ENCODE measurements around the gene ARHGAP42. TPM values are rescaled to one million over a fixed set of nuclear protein-coding genes. Genes with fewer than 3 reads are reported as not detected.
"Not testable (repeated sequence)": the region's sequence is repeated elsewhere in the genome, so short reads cannot be mapped to it uniquely, and the experiment has no call there.

Gene ARHGAP42
- total RNA-seq, 2 experiments from 2014 or later: not detected

DNA sequence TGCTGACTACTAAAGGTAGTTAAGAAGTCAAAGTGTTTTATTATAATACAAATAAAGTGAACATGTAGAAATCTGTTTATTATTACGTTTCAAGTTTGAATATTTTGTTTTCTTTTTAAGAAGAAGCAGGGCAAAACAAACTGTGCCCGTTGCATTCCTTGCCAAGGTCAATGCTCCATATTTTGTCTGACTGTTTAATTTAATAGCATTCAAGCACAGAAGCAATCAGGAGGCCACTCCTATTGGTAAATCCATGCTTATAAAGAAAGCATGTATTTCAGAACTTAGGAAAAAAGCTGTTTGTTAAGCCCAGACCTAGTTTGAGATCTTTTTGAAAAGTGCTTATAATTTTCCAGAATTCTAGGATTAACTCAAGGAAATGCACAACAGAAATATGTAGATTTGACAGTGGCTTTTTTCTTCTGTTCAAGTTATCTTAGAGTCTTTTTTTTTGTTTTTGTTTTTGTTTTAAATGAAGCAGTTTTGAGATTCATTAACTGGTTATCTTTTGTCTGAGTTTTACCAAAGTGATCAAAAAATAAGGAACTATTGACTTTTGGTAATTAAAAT, 51.7 kb downstream of the ARHGAP42 start:
- H3K27me3 Mint-ChIP-seq: no peaks in the 10 kb centered on the region
- DNase-seq: no peak
- H3K9me3 Mint-ChIP-seq: no peaks in the 10 kb centered on the region
- intact Hi-C loops (cut with micrococcal nuclease): no loop called here
- H3K27ac Mint-ChIP-seq: no peak overlapping the region
- H3K4me3 Mint-ChIP-seq: no peak overlapping the region
- ChIA-PET POLR2A (no interaction called here), CTCF (no interaction called here)
- H3K36me3 Mint-ChIP-seq: no peaks in the 10 kb centered on the region
- no peaks in the 10 kb centered on the region for H3K4me1 Mint-ChIP-seq (ENCODE audit: low read depth)

DNA sequence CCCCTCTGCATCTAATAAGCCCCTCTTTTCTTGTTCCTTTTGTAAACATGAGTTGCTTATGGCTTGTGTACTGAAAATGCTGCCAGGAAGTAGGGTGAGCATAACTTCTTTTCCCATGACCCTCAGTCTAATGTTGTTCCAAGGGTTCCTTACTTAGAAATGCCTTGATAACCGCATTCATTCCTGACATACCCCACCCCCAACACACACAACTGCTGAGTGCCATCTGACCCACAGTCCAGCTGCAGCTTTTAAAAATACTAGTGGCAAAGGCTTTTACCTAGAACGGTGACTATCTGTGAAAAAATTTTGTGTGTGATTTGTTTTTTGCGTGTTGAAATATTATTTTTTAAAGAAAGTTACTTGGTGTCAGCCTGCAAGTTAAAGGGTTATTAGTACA, 52.6 kb downstream of the ARHGAP42 start:
- Mint-ChIP-seq H3K27me3 (no peaks in the 10 kb centered on the region), H3K27ac (no peak overlapping the region), H3K36me3 (no peaks in the 10 kb centered on the region), H3K4me1 (ENCODE audit: low read depth) (no peaks in the 10 kb centered on the region), H3K9me3 (no peaks in the 10 kb centered on the region), H3K4me3 (no peak overlapping the region)
- no peak for DNase-seq
- ChIA-PET CTCF (no interaction called here), POLR2A (no interaction called here)
- intact Hi-C loops (cut with micrococcal nuclease): no loop called here

GRCh38 chr11:100740440-100740839, 53.4 kb downstream of the ARHGAP42 start:
- ChIA-PET CTCF (no interaction called here), POLR2A (no interaction called here)
- H3K27me3 Mint-ChIP-seq: no peaks in the 10 kb centered on the region
- no peaks in the 10 kb centered on the region for H3K36me3 Mint-ChIP-seq
- H3K27ac Mint-ChIP-seq: no peak overlapping the region
- intact Hi-C loops (cut with micrococcal nuclease): no loop called here
- no peak overlapping the region for H3K4me3 Mint-ChIP-seq
- H3K4me1 Mint-ChIP-seq (ENCODE audit: low read depth): no peaks in the 10 kb centered on the region
- H3K9me3 Mint-ChIP-seq: no peaks in the 10 kb centered on the region
- DNase-seq: no peak

GRCh38 chr11:100741866-100742625, 55.0 kb downstream of the ARHGAP42 start:
- Mint-ChIP-seq H3K36me3 (no peaks in the 10 kb centered on the region), H3K9me3 (no peaks in the 10 kb centered on the region), H3K27ac (no peak overlapping the region), H3K4me3 (no peak overlapping the region), H3K4me1 (ENCODE audit: low read depth) (no peaks in the 10 kb centered on the region), H3K27me3 (no peaks in the 10 kb centered on the region)
- intact Hi-C loops (cut with micrococcal nuclease): no loop called here
- no peak for DNase-seq
- ChIA-PET CTCF (no interaction called here), POLR2A (no interaction called here)

- Mint-ChIP-seq H3K4me1 (ENCODE audit: low read depth) (no peaks in the 10 kb centered on the region), H3K27me3 (no peaks in the 10 kb centered on the region), H3K27ac (no peak overlapping the region), H3K4me3 (no peak overlapping the region), H3K36me3 (no peaks in the 10 kb centered on the region), H3K9me3 (peaks cover 12% of the 10 kb centered on the region)
- ChIA-PET CTCF (no interaction called here), POLR2A (no interaction called here)
- no peak for DNase-seq
- intact Hi-C loops (cut with micrococcal nuclease): no loop called here
Observed at GRCh38 chr11:100746448-100746847, 59.4 kb downstream of the ARHGAP42 start.

- CTCF ChIA-PET: no interaction called here
- no peak overlapping the region for H3K27ac Mint-ChIP-seq
- peaks cover 12% of the 10 kb centered on the region for H3K9me3 Mint-ChIP-seq
- no peak overlapping the region for H3K4me3 Mint-ChIP-seq
- H3K27me3 Mint-ChIP-seq: no peaks in the 10 kb centered on the region
- H3K36me3 Mint-ChIP-seq: no peaks in the 10 kb centered on the region
- intact Hi-C loops (cut with micrococcal nuclease): no loop called here
- no peak for DNase-seq
- no peaks in the 10 kb centered on the region for H3K4me1 Mint-ChIP-seq (ENCODE audit: low read depth)
- POLR2A ChIA-PET: no interaction called here
Observed at GRCh38 chr11:100748153-100748552, 61.1 kb downstream of the ARHGAP42 start.

DNA sequence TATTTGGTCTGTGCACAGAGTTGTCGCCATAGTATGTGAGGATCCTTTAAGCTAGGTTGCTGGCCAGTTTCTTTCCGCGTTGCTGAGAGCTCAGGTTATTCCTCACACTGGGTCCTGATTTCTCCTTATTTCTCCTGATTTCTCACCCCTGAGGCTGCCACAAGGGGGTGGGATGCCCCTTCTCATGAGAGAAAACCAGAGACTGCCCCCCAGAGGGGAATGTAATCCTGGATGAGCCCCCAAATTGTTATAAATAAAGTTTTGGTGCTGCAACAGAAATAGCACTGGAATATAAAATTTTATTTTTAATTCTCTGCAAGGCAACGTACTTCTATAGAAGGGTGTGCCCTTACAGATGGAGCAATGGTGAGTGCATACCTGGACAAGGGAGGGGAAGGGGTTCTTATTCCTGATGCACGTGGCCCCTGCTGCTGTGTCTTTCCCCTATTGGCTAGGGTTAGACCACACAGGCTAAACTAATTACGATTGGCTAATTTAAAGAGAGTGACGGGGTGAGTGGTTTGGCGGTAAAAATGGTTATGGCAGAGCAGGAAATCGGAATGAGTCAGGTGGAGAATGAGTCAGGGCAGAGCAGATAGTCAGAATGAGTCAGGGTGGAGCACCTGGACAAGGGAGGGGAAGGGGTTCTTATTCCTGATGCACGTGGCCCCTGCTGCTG, 62.9 kb downstream of the ARHGAP42 start:
- H3K36me3 Mint-ChIP-seq; H3K4me1 Mint-ChIP-seq (ENCODE audit: low read depth); DNase-seq; H3K27ac Mint-ChIP-seq; H3K4me3 Mint-ChIP-seq; POLR2A ChIA-PET; intact Hi-C loops (cut with micrococcal nuclease); H3K27me3 Mint-ChIP-seq; CTCF ChIA-PET: not testable (repeated sequence)
- peaks cover 12% of the 10 kb centered on the region for H3K9me3 Mint-ChIP-seq

DNA sequence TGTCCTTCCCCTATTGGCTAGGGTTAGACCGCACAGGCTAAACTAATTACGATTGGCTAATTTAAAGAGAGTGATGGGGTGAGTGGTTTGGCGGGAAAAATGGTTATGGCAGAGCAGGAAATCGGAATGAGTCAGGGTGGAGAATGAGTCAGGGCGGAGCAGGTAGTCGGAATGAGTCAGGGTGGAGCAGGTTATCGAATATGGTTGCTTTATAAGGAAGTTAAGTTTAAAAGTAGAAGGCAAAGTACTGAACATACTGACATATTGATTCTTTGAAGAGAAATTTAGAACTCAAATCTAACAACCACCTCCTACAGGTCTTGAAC, 63.4 kb downstream of the ARHGAP42 start:
- H3K4me1 Mint-ChIP-seq (ENCODE audit: low read depth); intact Hi-C loops (cut with micrococcal nuclease); H3K4me3 Mint-ChIP-seq; H3K27ac Mint-ChIP-seq; DNase-seq; CTCF ChIA-PET; H3K36me3 Mint-ChIP-seq; POLR2A ChIA-PET; H3K27me3 Mint-ChIP-seq: not testable (repeated sequence)
- H3K9me3 Mint-ChIP-seq: peaks cover 12% of the 10 kb centered on the region

- ChIA-PET POLR2A (interaction anchor here (0.5 kb wide), 1 partner anchor 8 kb away, joined by 3 read pairs; no protein-coding TSS in a partner anchor), CTCF (no interaction called here)
- Mint-ChIP-seq H3K36me3 (no peaks in the 10 kb centered on the region), H3K27me3 (no peaks in the 10 kb centered on the region), H3K4me3 (no peak overlapping the region), H3K9me3 (peaks cover 12% of the 10 kb centered on the region), H3K4me1 (ENCODE audit: low read depth) (no peaks in the 10 kb centered on the region), H3K27ac (no peak overlapping the region)
- no peak for DNase-seq
- intact Hi-C loops (cut with micrococcal nuclease): no loop called here
Observed at GRCh38 chr11:100752371-100753171, 65.5 kb downstream of the ARHGAP42 start.

GRCh38 chr11:100753172-100753543, 66.1 kb downstream of the ARHGAP42 start:
- ChIA-PET CTCF (no interaction called here), POLR2A (no interaction called here)
- intact Hi-C loops (cut with micrococcal nuclease): no loop called here
- Mint-ChIP-seq H3K4me1 (ENCODE audit: low read depth) (no peaks in the 10 kb centered on the region), H3K4me3 (no peak overlapping the region), H3K27ac (no peak overlapping the region), H3K36me3 (no peaks in the 10 kb centered on the region), H3K9me3 (peaks cover 12% of the 10 kb centered on the region), H3K27me3 (no peaks in the 10 kb centered on the region)
- no peak for DNase-seq

- Mint-ChIP-seq H3K27ac (no peak overlapping the region), H3K4me1 (ENCODE audit: low read depth) (no peaks in the 10 kb centered on the region), H3K36me3 (no peaks in the 10 kb centered on the region), H3K4me3 (no peak overlapping the region), H3K27me3 (no peaks in the 10 kb centered on the region), H3K9me3 (peaks cover 12% of the 10 kb centered on the region)
- intact Hi-C loops (cut with micrococcal nuclease): no loop called here
- DNase-seq: no peak
- CTCF ChIA-PET: no interaction called here
- POLR2A ChIA-PET: no interaction called here
Observed at GRCh38 chr11:100753571-100753970, 66.5 kb downstream of the ARHGAP42 start.

GRCh38 chr11:100756559-100756958, 69.5 kb downstream of the ARHGAP42 start:
- ChIA-PET CTCF (no interaction called here), POLR2A (no interaction called here)

More at GRCh38 chr11:100756559-100756958, 69.5 kb downstream of the ARHGAP42 start:
- H3K27ac Mint-ChIP-seq: no peak overlapping the region
- H3K27me3 Mint-ChIP-seq: no peaks in the 10 kb centered on the region
- H3K36me3 Mint-ChIP-seq: no peaks in the 10 kb centered on the region
- no peak for DNase-seq
- intact Hi-C loops (cut with micrococcal nuclease): no loop called here
- no peaks in the 10 kb centered on the region for H3K9me3 Mint-ChIP-seq
- no peak overlapping the region for H3K4me3 Mint-ChIP-seq
- no peaks in the 10 kb centered on the region for H3K4me1 Mint-ChIP-seq (ENCODE audit: low read depth)
